ENCODE measurements around the gene SLC12A7.

Gene SLC12A7

GRCh38 chr5:1124205-1125029 lies 12.6 kb upstream of the SLC12A7 start:
- Mint-ChIP-seq H3K9me3 (peaks cover 18% of the 10 kb centered on the region), H3K4me1 (peaks cover 21% of the 10 kb centered on the region), H3K27me3 (ENCODE audit: low read depth, poor library complexity) (peaks cover 11% of the 10 kb centered on the region), H3K4me3 (no peak overlapping the region), H3K36me3 (ENCODE audit: low read depth) (peaks cover 8% of the 10 kb centered on the region), H3K27ac (no peak overlapping the region)
- no peak for TF ChIP-seq CTCF (IDR thresholded peaks at IDR 0.05)
- no peak for DNase-seq

GRCh38 chr5:1123418-1124147 lies 11.7 kb upstream of the SLC12A7 start:
- Mint-ChIP-seq H3K9me3 (peaks cover 18% of the 10 kb centered on the region), H3K27me3 (ENCODE audit: low read depth, poor library complexity) (peaks cover 11% of the 10 kb centered on the region), H3K4me3 (no peak overlapping the region), H3K4me1 (peaks cover 28% of the 10 kb centered on the region), H3K36me3 (ENCODE audit: low read depth) (peaks cover 8% of the 10 kb centered on the region), H3K27ac (no peak overlapping the region)
- no peak for DNase-seq
- no peak for TF ChIP-seq CTCF (IDR thresholded peaks at IDR 0.05)

- H3K9me3 Mint-ChIP-seq = peaks cover 18% of the 10 kb centered on the region
- no peak overlapping the region for H3K4me3 Mint-ChIP-seq
- no peak for DNase-seq
- H3K36me3 Mint-ChIP-seq (ENCODE audit: low read depth) = peaks cover 8% of the 10 kb centered on the region
- peaks cover 7% of the 10 kb centered on the region for H3K27me3 Mint-ChIP-seq (ENCODE audit: low read depth, poor library complexity)
- H3K27ac Mint-ChIP-seq = no peak overlapping the region
- no peak for TF ChIP-seq CTCF (IDR thresholded peaks at IDR 0.05)
- peaks cover 32% of the 10 kb centered on the region for H3K4me1 Mint-ChIP-seq
Measured at GRCh38 chr5:1122511-1123294, 10.8 kb upstream of the SLC12A7 start.

GRCh38 chr5:1121891-1122290 lies 10.0 kb upstream of the SLC12A7 start:
- peaks cover 18% of the 10 kb centered on the region for H3K9me3 Mint-ChIP-seq
- no peak overlapping the region for H3K4me3 Mint-ChIP-seq
- peaks cover 8% of the 10 kb centered on the region for H3K36me3 Mint-ChIP-seq (ENCODE audit: low read depth)
- H3K27ac Mint-ChIP-seq = no peak overlapping the region
- peaks cover 34% of the 10 kb centered on the region for H3K4me1 Mint-ChIP-seq
- no peak for DNase-seq
- TF ChIP-seq CTCF (IDR thresholded peaks at IDR 0.05) = no peak
- H3K27me3 Mint-ChIP-seq (ENCODE audit: low read depth, poor library complexity) = peaks cover 7% of the 10 kb centered on the region

GRCh38 chr5:1121044-1121443 lies 9.2 kb upstream of the SLC12A7 start:
- Mint-ChIP-seq H3K4me1 (peaks cover 41% of the 10 kb centered on the region), H3K27me3 (ENCODE audit: low read depth, poor library complexity) (peaks cover 7% of the 10 kb centered on the region), H3K36me3 (ENCODE audit: low read depth) (peaks cover 8% of the 10 kb centered on the region), H3K27ac (no peak overlapping the region), H3K9me3 (peaks cover 18% of the 10 kb centered on the region), H3K4me3 (no peak overlapping the region)
- TF ChIP-seq CTCF (IDR thresholded peaks at IDR 0.05) = no peak
- DNase-seq = no peak
